ENCODE results near the gene MIA3. TPM values are rescaled to one million over a fixed set of nuclear protein-coding genes. Genes with fewer than 3 reads are reported as not detected.
"Not testable (repeated sequence)": the region's sequence is repeated elsewhere in the genome, so short reads cannot be mapped to it uniquely, and the experiment has no call there.

MIA3 gene
- total RNA-seq, 1 donor = 81.0 TPM

DNA sequence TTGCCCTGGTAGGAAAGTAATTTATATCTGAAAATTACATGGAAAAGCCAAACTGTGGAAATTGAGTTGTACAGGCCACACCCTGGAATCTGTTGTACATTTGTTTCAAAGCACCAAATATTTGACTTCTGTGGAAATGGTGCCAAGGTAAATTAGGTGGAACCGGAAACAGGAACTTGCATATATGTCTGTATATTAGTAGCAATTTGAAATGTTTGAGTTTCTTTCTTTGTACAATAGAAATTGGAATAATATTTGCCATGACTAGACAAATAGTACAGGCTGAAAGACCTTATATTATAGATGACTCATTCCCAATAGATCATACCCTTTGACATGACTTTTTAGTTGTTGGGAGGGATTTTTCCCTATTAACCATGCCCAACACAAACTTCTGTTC lies 17.6 kb upstream of the MIA3 start:
- DNase-seq (ENCODE audit: low read depth) = peak; percentile 42

DNA sequence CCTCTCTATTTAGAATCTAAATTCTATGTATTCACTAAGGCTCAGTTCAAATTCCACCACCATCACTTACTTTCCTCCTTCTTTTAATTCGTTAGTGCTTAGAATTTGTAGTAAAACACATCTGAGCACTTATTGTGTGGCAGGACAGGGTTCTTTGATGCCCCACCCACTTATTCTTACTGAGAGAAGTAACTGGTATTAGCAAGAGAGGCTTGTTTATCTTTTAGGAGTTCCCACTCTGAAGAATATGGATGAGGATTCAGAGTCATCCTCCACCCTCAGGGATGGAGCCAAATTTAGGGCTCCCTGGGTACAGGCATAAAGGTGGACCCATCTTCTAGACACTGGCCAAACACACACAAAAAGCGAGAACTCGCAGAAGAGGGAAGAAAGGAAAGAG lies 16.6 kb upstream of the MIA3 start:
- DNase-seq (ENCODE audit: low read depth) = no peak
- no peak overlapping the region for H3K4me3 ChIP-seq (ENCODE audit: low read depth, low read length)
- TF ChIP-seq, protein P1, sequence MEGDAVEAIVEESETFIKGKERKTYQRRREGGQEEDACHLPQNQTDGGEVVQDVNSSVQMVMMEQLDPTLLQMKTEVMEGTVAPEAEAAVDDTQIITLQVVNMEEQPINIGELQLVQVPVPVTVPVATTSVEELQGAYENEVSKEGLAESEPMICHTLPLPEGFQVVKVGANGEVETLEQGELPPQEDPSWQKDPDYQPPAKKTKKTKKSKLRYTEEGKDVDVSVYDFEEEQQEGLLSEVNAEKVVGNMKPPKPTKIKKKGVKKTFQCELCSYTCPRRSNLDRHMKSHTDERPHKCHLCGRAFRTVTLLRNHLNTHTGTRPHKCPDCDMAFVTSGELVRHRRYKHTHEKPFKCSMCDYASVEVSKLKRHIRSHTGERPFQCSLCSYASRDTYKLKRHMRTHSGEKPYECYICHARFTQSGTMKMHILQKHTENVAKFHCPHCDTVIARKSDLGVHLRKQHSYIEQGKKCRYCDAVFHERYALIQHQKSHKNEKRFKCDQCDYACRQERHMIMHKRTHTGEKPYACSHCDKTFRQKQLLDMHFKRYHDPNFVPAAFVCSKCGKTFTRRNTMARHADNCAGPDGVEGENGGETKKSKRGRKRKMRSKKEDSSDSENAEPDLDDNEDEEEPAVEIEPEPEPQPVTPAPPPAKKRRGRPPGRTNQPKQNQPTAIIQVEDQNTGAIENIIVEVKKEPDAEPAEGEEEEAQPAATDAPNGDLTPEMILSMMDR (IDR thresholded peaks at IDR 0.05; ENCODE audit: insufficient read depth, low read length) = no peak

More for the DNA sequence above, 17.6 kb upstream of the MIA3 start:
- TF ChIP-seq, protein P1 (IDR thresholded peaks at IDR 0.05; ENCODE audit: insufficient read depth, low read length) = no peak
- no peak overlapping the region for H3K4me3 ChIP-seq (ENCODE audit: low read depth, low read length)

DNA sequence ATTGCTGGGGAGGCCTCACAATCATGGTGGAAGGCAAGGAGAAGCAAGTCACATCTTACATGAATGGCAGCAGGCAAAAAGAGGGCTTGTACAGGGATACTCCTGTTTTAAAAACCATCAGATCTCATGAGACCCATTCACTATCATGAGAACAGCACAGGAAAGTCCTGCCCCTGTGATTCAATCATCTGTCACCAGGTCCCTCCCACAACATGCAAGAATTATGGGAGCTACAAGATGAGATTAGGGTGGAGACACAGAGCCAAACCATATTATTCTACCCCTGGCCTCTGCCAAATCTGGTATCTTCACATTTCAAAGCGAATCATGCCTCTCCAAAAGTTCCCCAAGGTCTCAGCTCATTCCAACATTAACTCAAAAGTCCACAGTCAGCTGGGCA lies 11.1 kb upstream of the MIA3 start:
- no peak for DNase-seq (ENCODE audit: low read depth)
- TF ChIP-seq, protein P1 (IDR thresholded peaks at IDR 0.05; ENCODE audit: insufficient read depth, low read length) = no peak
- no peak overlapping the region for H3K4me3 ChIP-seq (ENCODE audit: low read depth, low read length)

DNA sequence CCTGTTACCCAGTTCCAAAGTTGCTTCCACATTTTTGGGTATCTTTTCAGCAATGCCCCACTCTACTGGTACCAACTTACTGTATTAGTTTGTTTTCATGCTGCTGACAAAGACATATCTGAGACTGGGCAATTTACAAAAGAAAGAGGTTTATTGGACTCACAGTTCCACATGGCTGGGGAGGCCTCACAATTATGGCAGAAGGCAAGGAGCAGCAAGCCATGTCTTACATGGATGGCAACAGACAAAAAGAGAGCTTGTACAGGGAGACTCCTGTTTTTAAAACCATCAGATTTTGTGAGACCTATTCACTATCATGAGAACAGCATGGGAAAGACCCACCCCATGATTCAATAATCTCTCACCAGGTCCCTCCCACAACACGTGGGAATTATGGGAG lies 8.8 kb upstream of the MIA3 start:
- not testable (repeated sequence) for DNase-seq (ENCODE audit: low read depth); H3K4me3 ChIP-seq (ENCODE audit: low read depth, low read length)

DNA sequence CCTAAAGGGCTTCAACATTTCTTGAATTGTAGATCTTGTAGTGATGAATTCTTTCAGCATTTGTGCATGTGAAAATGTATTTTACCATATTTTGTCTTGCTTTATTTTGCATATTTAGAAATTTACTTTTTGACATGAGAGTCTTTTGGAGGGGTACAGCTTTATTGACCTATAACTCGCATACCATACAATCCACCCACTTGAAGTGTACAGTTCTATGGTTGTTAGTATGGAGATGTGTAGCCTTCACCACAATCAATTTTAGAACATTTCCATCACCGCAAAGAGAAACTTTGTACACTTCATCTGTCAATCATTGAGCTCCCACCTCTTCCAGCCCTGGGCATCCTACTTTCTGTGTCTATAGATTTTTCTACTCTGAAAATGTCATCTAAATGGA lies 7.2 kb upstream of the MIA3 start:
- H3K4me3 ChIP-seq (ENCODE audit: low read depth, low read length) = no peak overlapping the region
- DNase-seq (ENCODE audit: low read depth) = no peak
- TF ChIP-seq, protein P1 (IDR thresholded peaks at IDR 0.05; ENCODE audit: insufficient read depth, low read length) = no peak

DNA sequence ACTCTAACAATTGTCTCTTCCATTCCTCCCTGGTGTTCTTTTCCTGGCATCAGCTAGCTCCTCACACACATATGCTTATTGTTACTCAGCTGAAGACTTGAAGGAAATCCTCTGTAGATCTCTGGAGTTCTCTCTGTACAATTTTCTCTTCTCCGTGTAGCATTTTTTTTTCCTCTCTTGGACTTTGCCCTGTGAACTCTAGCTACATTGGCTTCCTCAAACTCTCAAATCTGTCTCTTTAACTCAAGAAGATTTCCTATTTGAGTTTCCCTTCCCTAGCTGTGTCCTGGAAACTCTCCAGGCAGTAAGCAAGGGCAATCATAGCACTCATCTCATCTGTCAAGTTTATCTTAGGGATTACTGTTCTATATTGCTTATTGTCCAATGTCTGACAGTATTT lies 4.3 kb upstream of the MIA3 start:
- DNase-seq (ENCODE audit: low read depth) = no peak
- TF ChIP-seq, protein P1 (IDR thresholded peaks at IDR 0.05; ENCODE audit: insufficient read depth, low read length) = no peak
- H3K4me3 ChIP-seq (ENCODE audit: low read depth, low read length) = no peak overlapping the region

DNA sequence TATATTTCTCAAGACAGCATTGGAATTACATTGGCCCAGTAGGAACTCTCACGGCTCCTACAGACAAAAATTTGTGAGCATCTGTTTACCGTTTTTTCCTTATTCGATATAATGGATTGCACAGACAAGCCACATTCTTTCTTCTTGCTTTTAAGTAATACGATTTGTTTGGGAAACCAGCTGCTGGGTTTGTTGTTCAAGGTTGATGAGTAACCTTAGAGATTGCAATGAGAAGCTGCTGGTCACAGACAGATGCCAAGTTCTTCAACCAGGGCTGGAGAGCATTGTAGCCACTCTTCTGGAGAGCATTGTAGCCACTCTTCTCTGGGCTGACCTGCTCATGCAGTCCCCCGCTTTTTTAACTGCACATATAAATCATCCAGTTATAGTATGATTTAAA lies 1.4 kb upstream of the MIA3 start:
- TF ChIP-seq, protein P1 (IDR thresholded peaks at IDR 0.05; ENCODE audit: insufficient read depth, low read length) = no peak
- peak; percentile 75 for DNase-seq (ENCODE audit: low read depth)
- H3K4me3 ChIP-seq (ENCODE audit: low read depth, low read length) = no peak overlapping the region

All from fibroblast of the aortic adventitia (primary cell).